ENCODE measurements around the gene RPN2.

RPN2 gene

DNA sequence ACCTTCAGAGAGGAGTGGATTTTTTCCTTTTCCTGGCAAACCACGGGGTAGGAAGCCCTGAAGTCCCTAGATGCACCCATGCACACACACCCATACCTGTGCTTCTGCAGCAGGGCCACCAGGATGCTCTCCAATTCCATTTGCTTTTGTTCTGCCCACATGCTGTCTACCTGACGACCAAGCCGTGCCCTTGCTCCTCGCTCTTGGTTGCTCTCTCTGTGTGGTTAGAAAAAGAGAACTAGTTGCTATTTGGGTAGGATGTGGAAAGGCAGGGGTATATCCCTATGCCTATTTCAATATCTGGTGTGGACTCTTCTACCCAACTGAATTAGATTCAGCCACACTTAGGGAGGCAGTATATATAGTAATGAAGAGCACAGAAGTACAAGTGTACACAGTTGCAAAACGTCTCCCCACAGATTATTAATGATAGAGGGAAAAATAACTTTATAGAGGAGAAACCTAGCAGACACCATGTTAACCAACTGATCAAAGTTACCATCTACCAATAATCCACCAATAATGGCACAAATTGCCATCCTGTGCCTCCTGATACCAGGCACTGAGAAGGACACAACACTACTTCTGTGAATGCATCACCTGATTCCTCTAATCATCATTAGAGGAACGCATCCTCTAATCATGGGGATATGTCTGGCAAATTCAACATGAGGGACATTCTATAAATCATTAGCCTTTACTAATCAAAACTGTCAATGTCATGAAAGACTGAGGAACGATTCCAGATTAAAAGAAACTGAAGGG lies 75.2 kb downstream of the RPN2 start:
- intact Hi-C loops (cut with DNase I), result no loop called here
- DNase-seq, result no peak

DNA sequence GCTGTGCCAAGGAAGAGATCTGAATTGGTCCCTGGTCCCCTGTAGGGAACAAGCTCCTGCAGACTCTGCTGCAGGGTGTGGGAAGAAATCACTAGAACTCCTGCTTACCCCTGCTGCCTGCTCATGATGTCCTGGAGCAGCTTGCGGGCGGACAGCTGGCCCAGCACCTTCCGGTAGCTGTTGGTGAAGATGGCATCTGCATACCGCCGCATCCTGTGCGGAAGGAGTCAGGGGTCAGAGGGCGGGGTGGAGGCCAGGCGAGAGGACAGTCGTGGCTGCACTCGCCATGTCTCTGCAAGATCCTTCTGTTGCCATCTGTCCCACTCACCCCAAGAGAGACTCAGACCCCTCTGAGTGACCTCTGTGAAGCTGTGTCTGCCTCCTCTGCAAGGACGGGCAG lies 77.2 kb downstream of the RPN2 start:
- intact Hi-C loops (cut with DNase I), result no loop called here
- no peak for DNase-seq

DNA sequence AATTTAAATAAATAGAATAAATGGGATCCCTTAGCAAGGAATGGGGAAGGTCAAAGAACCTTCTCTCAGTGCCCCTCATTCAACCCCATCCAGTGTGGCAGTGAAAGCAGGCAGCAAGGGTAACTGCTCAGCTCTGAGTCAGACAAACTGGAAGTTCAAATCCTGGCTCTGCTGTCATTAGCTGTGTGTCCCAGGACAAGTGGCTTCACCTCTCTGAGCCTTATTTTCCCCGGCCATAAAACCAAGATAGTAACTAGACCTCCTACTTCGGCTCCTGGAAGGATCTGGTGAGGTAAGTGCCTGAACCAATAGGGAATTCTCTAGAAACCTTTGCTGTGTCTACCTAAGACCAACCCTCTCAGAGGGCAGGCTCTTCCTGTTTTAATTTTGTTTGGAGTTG lies 78.4 kb downstream of the RPN2 start:
- intact Hi-C loops (cut with DNase I), result no loop called here

DNA sequence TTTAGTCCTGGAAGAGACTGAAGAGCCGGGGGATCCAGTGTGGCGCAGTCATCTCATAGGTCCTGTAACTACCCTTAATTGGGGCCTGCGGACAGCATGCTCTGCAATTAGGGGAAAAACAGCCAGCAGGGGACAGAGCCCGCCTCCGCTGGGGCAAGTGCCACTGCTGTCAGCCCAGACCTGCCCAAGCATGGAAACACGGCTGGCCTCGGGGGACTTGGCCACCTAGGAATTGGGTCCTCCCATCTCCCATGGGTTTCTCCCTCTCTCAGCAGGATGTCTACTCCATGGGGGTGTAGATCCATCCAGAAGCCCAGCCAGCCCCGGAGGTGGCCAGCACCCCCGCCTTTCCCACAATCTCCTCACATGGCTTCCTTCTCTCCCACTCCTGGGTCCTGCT lies 78.9 kb downstream of the RPN2 start:
- no peak for DNase-seq
- intact Hi-C loops (cut with DNase I), result no loop called here

More for the DNA sequence above, 78.4 kb downstream of the RPN2 start:
- DNase-seq, result no peak

DNA sequence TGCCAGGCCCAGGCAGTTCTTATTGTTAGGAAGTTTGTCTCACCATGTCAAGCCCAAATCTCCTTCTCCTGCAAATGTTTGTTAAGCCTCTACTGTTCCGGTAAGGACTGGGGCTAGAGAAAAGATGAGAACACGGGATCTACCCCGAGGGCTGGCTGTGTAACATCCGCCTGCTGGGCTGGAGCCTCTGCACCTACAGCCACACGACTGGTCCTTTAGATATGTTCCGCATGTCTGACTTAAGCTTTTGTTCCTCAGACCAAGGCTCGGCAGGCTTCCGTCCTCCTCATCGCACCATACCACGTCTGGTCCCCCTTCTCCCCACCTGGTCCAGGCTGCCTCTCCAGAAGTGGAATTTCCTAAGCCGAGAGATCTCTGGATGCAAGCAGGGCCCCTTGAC lies 79.9 kb downstream of the RPN2 start:
- intact Hi-C loops (cut with DNase I), result no loop called here

DNA sequence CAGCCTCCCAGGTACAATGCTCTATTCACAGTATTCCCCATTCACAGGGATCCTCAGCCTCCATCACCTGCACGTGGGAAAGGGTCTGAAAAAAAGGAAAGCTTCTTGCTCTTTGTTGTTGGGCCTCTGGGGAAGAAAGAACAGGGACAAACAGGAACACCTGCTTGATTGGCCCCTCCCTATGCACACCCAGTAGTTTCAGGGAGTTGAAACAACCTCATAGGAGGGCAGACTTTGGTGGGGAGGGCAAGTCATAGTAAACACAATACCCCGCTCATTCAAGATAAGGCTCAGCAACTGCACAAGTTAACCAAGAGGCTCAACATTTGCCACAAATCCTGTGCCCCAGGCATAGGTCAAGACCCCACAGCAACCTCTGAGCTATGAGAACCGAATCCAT lies 80.7 kb downstream of the RPN2 start:
- DNase-seq, result no peak
- intact Hi-C loops (cut with DNase I), result no loop called here

More for the DNA sequence above, 79.9 kb downstream of the RPN2 start:
- no peak for DNase-seq

DNA sequence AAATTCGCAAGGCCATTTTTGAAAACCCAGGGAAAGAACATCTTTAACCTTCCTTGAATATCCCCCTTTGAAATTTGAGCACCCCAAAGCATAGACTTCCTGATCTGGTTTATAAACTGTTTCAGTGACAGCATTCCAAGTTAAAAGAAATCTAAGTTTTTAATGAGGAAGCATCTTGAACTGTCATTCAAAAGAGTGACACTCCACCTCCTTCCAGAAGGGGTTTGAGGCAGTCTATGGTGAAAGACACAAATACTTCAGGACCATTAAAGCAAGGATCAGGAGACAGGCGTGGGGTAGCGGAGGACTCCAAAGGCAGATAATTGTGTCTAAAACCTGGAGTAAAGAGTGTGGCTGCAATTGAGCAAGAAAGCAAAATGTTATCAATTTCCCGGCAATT lies 81.8 kb downstream of the RPN2 start:
- no peak for DNase-seq
- intact Hi-C loops (cut with DNase I), result no loop called here

DNA sequence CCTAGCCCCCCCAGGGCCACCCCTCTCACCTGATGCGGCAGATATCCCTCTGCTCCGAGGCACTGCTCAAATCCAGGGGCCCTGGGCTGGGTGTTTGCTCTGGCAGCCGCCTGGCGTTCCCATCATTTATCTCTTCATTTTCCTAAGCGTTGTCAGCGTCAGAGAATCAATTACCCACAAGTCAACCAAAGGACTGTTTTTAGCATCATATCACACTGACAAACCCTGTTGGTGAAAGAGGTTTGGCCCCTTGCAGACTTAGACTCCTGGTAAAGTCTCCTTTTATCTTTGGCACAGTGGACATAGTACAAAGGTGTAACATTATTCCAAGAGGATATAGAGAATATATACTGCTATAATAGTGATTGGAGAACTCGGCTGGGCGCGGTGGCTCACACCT lies 82.6 kb downstream of the RPN2 start, which contains the start of gene GHRH:
Gene GHRH (minus strand): TSS at position 101 of the 400 bp plus-strand sequence. CDS start 4,925 bp downstream, outside the sequence.
- intact Hi-C loops (cut with DNase I), result no loop called here

DNA sequence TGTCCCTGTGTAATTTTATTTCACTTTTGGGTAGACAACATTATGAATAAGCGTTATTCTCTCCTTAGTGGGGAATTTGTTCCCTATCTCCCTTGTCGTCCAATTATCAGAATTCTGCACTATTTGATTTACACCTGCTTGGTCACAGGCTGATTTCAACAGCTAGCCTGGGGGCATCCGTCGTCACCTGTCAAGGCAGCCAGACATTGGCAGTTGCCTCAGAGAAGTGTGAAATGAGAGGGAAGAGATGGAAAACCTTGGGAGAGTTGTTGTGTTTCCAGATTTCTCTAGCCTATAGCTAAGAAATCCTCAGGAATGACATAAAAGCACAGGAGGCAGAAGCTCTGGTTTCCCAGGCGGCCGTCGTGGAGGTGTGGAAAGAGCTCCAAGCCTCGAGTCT lies 83.4 kb downstream of the RPN2 start:
- no peak for DNase-seq
- intact Hi-C loops (cut with DNase I), result no loop called here

More for the DNA sequence above, 82.6 kb downstream of the RPN2 start, which contains the start of gene GHRH:
- no peak for DNase-seq

DNA sequence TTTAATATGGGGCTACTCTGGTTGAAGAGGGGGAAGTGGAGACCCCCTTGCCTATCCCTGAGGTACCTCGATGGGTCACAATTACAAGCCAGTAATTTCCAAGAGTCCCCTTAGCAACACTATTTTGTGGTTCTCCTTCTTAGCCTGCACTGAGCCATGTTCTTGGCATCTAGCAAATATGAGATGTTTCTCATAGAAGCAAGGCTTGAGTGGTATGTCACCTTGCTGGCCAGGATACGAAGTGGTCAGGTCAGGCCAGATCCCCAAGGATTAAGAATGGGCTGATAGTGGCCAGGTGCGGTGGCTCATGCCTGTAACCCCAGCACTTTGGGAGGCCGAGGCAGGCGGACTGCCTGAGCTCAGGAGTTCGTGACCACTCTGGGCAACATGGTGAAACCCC lies 84.6 kb downstream of the RPN2 start:
- DNase-seq, result no peak
- intact Hi-C loops (cut with DNase I), result no loop called here

DNA sequence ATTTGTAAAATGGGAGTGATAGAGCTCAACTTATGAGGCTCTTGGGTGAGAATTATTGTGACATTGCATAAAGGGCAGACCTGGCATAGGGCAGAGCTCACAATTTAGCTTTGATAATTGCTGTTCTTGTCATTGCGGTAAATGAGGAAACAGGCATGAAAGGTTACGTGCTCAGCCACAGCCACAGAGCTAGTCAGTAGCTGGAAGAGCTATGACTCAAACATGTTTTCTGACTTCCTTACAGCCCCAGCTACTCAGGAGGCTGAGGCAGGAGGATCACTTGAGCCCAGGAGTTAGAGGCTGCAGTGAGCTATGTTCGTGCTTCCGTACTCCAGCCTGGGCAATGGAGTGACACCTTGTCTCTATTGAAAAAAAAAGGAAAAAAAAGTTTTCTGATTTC lies 86.0 kb downstream of the RPN2 start:
- DNase-seq, result no peak
- intact Hi-C loops (cut with DNase I), result loop anchor here (5.0 kb wide), 2 partner anchors 117 to 267 kb away; no protein-coding TSS in a partner anchor

DNA sequence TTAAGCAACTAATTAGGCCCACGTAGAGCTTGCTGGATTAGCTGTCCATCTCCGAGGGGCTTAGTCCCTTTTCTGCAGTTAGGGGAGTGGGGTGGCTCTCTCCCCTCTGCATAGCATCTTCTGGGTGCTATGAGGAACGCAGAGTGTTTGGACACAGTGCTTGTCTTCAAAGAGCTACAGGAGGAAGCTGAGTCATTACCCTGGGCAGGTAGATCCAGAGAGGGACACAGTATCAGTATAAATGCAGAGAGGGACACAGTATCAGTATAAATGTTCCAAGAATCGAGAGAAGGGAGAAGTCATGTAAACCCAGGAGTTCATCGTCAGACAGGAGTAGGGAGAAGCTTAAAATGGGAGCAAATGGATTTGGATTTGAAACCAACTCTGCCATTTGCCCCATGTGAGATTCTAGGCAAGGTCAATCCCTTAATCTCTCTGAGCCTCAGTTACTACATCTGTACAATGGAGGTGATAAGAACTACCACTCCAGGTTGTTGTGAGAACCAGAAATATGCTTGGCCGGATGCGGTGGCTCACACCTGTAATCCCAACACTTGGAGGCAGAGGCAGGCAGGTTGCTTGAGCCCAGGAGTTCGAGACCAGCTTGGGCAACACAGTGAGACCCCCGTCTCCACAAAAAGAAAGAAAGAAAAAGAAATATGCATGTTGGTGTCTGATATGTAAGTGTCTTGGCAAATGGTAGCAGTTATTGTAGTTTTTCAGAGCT lies 88.0 kb downstream of the RPN2 start:
- DNase-seq, result no peak
- intact Hi-C loops (cut with DNase I), result loop anchor here (5.0 kb wide), 2 partner anchors 115 to 265 kb away; no protein-coding TSS in a partner anchor

DNA sequence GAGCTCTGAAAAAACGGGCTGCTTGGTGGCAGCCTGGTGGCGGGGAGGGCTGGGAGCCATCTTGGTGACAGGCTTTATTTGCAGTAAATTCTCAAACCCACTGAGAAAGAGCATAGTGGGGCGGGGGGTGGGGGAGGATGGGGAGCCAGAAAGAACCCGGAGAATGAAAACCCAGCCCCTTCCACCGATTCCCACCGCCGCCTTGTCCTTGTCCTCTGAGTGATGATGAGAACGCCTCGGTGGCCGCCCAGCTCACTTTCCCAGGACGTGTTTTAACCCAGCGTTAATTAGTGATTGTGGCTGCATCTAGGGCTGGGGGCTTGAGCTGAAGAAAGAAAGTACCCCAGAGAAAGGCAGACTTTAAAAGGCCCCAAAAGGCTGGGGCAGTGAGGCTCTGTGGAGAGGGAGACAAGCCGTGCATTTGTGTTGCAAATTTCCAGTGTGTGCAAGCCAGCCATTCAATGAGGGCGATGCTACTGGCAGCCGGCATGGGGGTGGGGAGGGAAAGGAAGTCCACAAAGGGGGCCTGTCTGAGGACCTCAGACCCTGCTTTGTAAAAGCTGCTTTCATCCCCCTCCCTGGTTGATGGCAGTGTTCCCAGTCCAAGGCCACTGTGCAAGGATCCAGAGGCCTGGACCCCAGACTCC lies 88.7 kb downstream of the RPN2 start:
- intact Hi-C loops (cut with DNase I), result loop anchor here (5.0 kb wide), 2 partner anchors 115 to 265 kb away; no protein-coding TSS in a partner anchor

DNA sequence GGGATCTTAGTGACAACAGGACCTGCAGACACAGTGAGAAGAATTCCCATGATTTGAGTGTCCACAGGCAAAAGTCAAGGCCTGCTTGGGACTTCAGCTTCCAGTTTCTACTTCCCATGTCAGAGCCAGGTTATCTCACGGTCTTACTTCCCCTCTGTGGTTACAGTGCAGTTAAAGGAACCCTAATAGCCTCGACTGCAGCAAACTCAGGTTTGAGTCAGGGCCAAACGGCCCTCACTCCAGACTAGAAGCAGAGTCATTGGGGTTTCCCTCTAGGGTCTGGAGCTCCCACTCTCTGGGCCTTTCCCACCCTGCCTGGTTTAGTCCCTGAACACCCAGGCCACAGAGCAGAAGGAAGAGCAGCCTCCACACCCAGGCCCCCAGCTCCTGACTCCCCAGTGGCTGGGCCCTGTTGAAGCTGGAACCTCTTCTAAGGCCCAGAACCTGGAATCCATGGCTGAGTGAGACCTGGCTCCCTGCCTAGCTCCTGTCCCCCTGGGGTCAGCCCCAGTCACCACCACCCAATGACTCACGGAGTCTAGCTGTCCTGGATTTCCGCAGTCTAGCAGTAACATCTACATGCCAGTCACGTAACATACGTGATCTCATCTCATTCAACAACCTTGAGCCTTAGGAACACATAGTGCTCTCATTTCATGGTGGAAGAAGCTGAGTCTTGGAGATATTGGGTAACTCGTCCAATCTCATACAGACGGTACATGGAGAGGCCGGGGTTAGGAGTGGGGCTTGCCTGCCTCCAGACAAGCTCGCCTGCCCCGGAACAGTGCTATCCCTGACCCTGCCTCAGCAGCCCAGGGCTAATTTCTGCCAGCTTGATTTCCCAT lies 91.7 kb downstream of the RPN2 start:
- peak in 3 of 42 donors; percentile 17 to 43 (median 25) for DNase-seq
- intact Hi-C loops (cut with DNase I), result no loop called here

More for the DNA sequence above, 88.7 kb downstream of the RPN2 start:
- DNase-seq, result peak; percentile 22 to 75 (median 49)

DNA sequence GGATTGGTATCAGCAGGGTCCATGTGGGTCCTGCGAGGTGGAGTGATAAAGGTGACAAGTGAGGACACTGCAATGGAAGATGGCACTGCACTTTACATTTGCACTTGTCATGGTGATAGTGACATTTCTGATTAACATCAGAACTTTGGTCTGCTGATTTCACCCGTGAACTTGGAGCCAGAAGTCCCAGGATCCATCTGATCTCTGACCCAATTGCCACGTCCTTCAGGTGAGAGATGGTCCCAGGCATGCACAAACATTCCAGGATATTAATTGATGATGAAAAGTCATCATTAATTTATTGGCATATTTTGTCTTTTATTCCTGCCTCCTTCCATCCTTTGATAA lies 92.3 kb downstream of the RPN2 start:
- no peak for DNase-seq
- intact Hi-C loops (cut with DNase I), result no loop called here

DNA sequence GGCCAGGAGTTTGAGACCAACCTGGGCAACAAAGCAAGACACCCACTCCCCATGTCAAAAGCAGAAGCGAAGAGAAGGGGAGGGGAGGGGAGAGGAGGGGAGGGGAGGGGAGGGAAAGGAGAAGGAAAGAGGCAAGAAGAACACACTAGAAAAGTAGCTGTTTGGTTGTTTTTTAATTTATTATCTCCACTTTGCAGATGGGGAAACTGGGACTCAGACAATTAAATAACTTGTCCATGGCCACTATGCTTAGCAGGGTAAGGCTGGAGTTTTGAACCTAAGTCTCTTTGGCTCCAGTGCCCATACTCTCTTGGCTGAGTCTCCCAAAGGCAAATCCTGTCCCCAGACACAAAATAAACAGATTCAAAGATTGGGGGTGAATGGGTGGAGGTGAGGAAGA lies 94.9 kb downstream of the RPN2 start:
- DNase-seq, result no peak
- intact Hi-C loops (cut with DNase I), result no loop called here

DNA sequence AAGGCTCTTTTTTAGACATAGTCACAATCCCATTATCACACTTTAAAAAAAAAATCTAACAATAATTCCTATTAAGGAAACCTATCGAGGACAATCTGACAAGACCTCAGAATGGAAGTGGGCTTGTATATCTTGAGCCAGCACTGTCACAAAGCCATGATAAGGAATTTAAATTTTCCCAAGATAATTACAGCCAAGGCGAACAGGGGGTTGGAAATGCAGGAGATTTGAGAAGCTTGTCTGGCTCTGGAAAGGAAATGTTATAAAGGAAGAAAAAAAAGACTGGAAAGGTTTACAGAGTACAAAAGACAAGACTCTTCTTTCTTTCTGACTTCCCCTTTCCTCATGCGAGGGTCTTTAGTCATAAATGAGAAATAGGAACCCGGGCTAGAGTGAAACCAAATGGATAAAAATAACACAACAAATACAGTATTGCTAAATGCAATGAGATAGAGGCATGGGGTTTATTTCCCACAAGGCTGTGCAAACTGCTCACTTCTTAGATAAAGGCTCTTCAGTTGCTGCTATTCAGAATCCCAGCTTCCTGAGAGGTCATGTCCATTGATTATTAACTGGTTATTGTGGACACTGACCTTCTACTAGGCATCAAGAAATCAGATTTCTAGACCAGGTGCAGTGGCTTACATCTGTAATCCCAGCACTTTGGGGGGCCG lies 95.9 kb downstream of the RPN2 start:
- no peak for DNase-seq
- intact Hi-C loops (cut with DNase I), result no loop called here

DNA sequence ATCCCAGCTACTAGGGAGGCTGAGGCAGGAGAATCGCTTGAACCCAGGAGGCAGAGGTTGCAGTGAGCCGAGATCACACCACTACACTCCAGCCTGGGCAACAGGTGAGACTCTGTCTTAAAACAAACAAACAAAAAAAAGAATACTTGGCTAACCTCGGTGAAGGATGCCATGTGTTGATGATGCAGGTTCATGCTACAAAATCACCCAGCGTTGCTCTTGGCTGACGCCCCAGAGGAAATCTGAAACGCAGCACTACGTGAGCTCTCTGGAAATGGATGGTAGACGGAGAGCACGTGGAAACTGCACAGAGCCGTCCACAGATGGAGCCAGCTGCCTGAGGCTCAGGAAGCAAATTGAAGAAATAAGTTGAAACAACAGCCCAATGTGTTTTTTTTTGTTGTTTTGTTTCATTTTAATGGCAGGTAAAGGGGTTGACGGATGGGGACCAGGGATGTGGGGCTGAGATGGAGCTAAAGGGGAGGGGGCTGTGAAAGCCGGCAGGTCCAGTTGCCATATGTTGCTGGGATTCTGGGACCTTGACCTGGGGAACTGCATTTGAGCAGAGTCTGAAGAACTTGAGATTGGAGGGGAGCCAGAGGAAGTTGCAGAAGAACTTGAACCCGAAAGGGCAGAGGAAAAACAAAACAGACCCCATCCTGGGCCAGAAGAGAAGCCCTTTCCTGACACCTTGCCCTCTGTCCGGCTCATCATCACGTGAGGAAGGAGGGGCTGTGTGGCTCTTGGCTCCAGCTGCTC lies 97.5 kb downstream of the RPN2 start:
- peak in 22 of 42 donors; percentile 12 to 56 (median 32) for DNase-seq
- intact Hi-C loops (cut with DNase I), result no loop called here
